Stimulated activated CD8-positive, alpha-beta memory T cell treated with anti-CD3 and anti-CD28 coated beads, Interleukin-2, amount 100 ng/mL, for 1 hour (primary cell): ENCODE measurements around the gene SPZ1.
"Not testable (repeated sequence)": the region's sequence is repeated elsewhere in the genome, so short reads cannot be mapped to it uniquely, and the experiment has no call there.

Experiments
- DNase-seq, 2 donors: peaks; one replicate each; pipeline ENCODE4 v3.0.0-alpha.2; 2020; ENCODE audit warnings: low read depth in 2 of 2

Gene SPZ1

GRCh38 chr5:80319702-80320101 lies at the start of gene SPZ1:
SPZ1 (plus strand) TSS chr5:80320002; CDS start chr5:80320216, 214 bp downstream.
- DNase-seq: no peak

GRCh38 chr5:80270543-80270942 lies 49.3 kb upstream of the SPZ1 start:
- DNase-seq: not testable (repeated sequence)

- DNase-seq: no peak
These were observed 44.5 kb upstream of the SPZ1 start for GRCh38 chr5:80275347-80275746.

- no peak for DNase-seq
These were observed 43.6 kb upstream of the SPZ1 start for GRCh38 chr5:80276186-80276585.

- DNase-seq: no peak
These were observed 42.6 kb upstream of the SPZ1 start for GRCh38 chr5:80277191-80277590.

- no peak for DNase-seq
These were observed 37.7 kb upstream of the SPZ1 start for GRCh38 chr5:80282054-80282453.

- no peak for DNase-seq
These were observed 36.4 kb upstream of the SPZ1 start for GRCh38 chr5:80283360-80283759.

GRCh38 chr5:80284720-80285119 lies 35.1 kb upstream of the SPZ1 start:
- DNase-seq: no peak

- no peak for DNase-seq
These were observed 31.6 kb upstream of the SPZ1 start for GRCh38 chr5:80288177-80288576.

GRCh38 chr5:80289320-80289719 lies 30.5 kb upstream of the SPZ1 start:
- no peak for DNase-seq

- DNase-seq: no peak
These were observed 28.0 kb upstream of the SPZ1 start for GRCh38 chr5:80291761-80292160.

GRCh38 chr5:80296121-80296520 lies 23.7 kb upstream of the SPZ1 start:
- no peak for DNase-seq

- DNase-seq: no peak
These were observed 20.2 kb upstream of the SPZ1 start for GRCh38 chr5:80299601-80300000.

GRCh38 chr5:80300125-80300524 lies 19.7 kb upstream of the SPZ1 start:
- DNase-seq: no peak

- not testable (repeated sequence) for DNase-seq
These were observed 19.0 kb upstream of the SPZ1 start for GRCh38 chr5:80300796-80301195.

- not testable (repeated sequence) for DNase-seq
These were observed 18.5 kb upstream of the SPZ1 start for GRCh38 chr5:80301342-80301741.

GRCh38 chr5:80302636-80303035 lies 17.2 kb upstream of the SPZ1 start:
- DNase-seq: no peak

- DNase-seq: no peak
These were observed 11.3 kb upstream of the SPZ1 start for GRCh38 chr5:80308526-80308925.

- DNase-seq: no peak
These were observed 9.7 kb upstream of the SPZ1 start for GRCh38 chr5:80309871-80310665.

- no peak for DNase-seq
These were observed 4.6 kb upstream of the SPZ1 start for GRCh38 chr5:80315244-80315643.

- DNase-seq: no peak
These were observed 1.6 kb upstream of the SPZ1 start for GRCh38 chr5:80318212-80318611.

- DNase-seq: no peak
These were observed 5.1 kb downstream of the SPZ1 start for GRCh38 chr5:80324912-80325311.

GRCh38 chr5:80326468-80326867 lies 6.7 kb downstream of the SPZ1 start:
- no peak for DNase-seq

- DNase-seq: no peak
These were observed 17.6 kb downstream of the SPZ1 start for GRCh38 chr5:80337379-80337778.
